ENCODE data around the gene ZNF800. TPM values are rescaled to one million over a fixed set of nuclear protein-coding genes. Genes with fewer than 3 reads are reported as not detected.
"Not testable (repeated sequence)": the region's sequence is repeated elsewhere in the genome, so short reads cannot be mapped to it uniquely, and the experiment has no call there.

ZNF800 gene
- total RNA-seq, result 10 to 100 TPM; 29.5 to 51.1 (median 31.0) TPM

- intact Hi-C loops (cut with DNase I; ENCODE audit: low total_unique reads), result loop anchor here (1.0 kb wide), 1 partner anchor 15 kb away; no protein-coding TSS in a partner anchor
- TF ChIP-seq POLR2A (IDR thresholded peaks at IDR 0.05) (peak; percentile 71), CTCF (IDR thresholded peaks at IDR 0.05) (peak in 1 of 3 donors; percentile 16), POLR2AphosphoS5 (IDR thresholded peaks at IDR 0.05) (peak; percentile 76 to 90 (median 85))
These were observed at the start of gene ZNF800 for GRCh38 chr7:127392566-127393367. TSS of gene ZNF800 (minus strand) at chr7:127392708. CDS start at chr7:127391557, 1,151 bp downstream.

GRCh38 chr7:127440206-127440605, 47.7 kb upstream of the ZNF800 start:
- no peaks in the 10 kb centered on the region for H3K4me1 ChIP-seq
- H3K36me3 ChIP-seq, result no peaks in the 10 kb centered on the region
- no peak for DNase-seq (ENCODE audit: low spot score in 2 of 2)
- H3K27ac ChIP-seq, result no peak overlapping the region
- peaks cover 0 to 4% of the 10 kb centered on the region in 2 donors for H3K9me3 ChIP-seq
- intact Hi-C loops (cut with DNase I; ENCODE audit: low total_unique reads), result loop anchor here (5.0 kb wide), 1 partner anchor 353 kb away; no protein-coding TSS in a partner anchor
- H3K4me3 ChIP-seq, result no peak overlapping the region
- H3K27me3 ChIP-seq, result no peaks in the 10 kb centered on the region
- no peak for TF ChIP-seq POLR2A (IDR thresholded peaks at IDR 0.05)
- no peak for TF ChIP-seq POLR2AphosphoS5 (IDR thresholded peaks at IDR 0.05)
- no peak for TF ChIP-seq CTCF (IDR thresholded peaks at IDR 0.05)

More at GRCh38 chr7:127392566-127393367, at the start of gene ZNF800:
- no peaks in the 10 kb centered on the region for H3K9me3 ChIP-seq
- H3K4me3 ChIP-seq, result peak within 1 kb of the TSS; percentile 93 to 98 (median 95)
- H3K36me3 ChIP-seq, result no peaks in the 10 kb centered on the region
- H3K27me3 ChIP-seq, result no peaks in the 10 kb centered on the region
- peak within 1 kb of the TSS; percentile 94 to 96 for H3K27ac ChIP-seq
- peaks cover 0 to 4% of the 10 kb centered on the region in 2 donors for H3K4me1 ChIP-seq
- peak; percentile 87 to 88 for DNase-seq (ENCODE audit: low spot score in 2 of 2)

GRCh38 chr7:127438836-127439235, 46.3 kb upstream of the ZNF800 start:
- intact Hi-C loops (cut with DNase I; ENCODE audit: low total_unique reads), result no loop called here

GRCh38 chr7:127437837-127438236, 45.3 kb upstream of the ZNF800 start:
- Histone ChIP-seq H3K36me3 (no peaks in the 10 kb centered on the region), H3K27ac (no peak overlapping the region), H3K4me3 (no peak overlapping the region), H3K9me3 (no peaks in the 10 kb centered on the region), H3K4me1 (no peaks in the 10 kb centered on the region), H3K27me3 (no peaks in the 10 kb centered on the region)
- TF ChIP-seq POLR2A (IDR thresholded peaks at IDR 0.05) (no peak), CTCF (IDR thresholded peaks at IDR 0.05) (no peak), POLR2AphosphoS5 (IDR thresholded peaks at IDR 0.05) (no peak)
- DNase-seq (ENCODE audit: low spot score in 2 of 2), result no peak
- intact Hi-C loops (cut with DNase I; ENCODE audit: low total_unique reads), result no loop called here

More at GRCh38 chr7:127438836-127439235, 46.3 kb upstream of the ZNF800 start:
- no peak for DNase-seq (ENCODE audit: low spot score in 2 of 2)
- Histone ChIP-seq H3K27me3 (no peaks in the 10 kb centered on the region), H3K4me3 (no peak overlapping the region), H3K36me3 (no peaks in the 10 kb centered on the region), H3K4me1 (no peaks in the 10 kb centered on the region), H3K27ac (no peak overlapping the region), H3K9me3 (no peaks in the 10 kb centered on the region)
- TF ChIP-seq POLR2AphosphoS5 (IDR thresholded peaks at IDR 0.05) (no peak), CTCF (IDR thresholded peaks at IDR 0.05) (no peak), POLR2A (IDR thresholded peaks at IDR 0.05) (no peak)

GRCh38 chr7:127437241-127437640, 44.7 kb upstream of the ZNF800 start:
- DNase-seq (ENCODE audit: low spot score in 2 of 2), result no peak
- H3K36me3 ChIP-seq, result no peaks in the 10 kb centered on the region
- H3K27me3 ChIP-seq, result no peaks in the 10 kb centered on the region
- no peak overlapping the region for H3K4me3 ChIP-seq
- H3K4me1 ChIP-seq, result no peaks in the 10 kb centered on the region
- no peaks in the 10 kb centered on the region for H3K9me3 ChIP-seq
- TF ChIP-seq POLR2A (IDR thresholded peaks at IDR 0.05) (no peak), POLR2AphosphoS5 (IDR thresholded peaks at IDR 0.05) (no peak), CTCF (IDR thresholded peaks at IDR 0.05) (no peak)
- intact Hi-C loops (cut with DNase I; ENCODE audit: low total_unique reads), result no loop called here
- no peak overlapping the region for H3K27ac ChIP-seq

- H3K36me3 ChIP-seq; H3K4me1 ChIP-seq; H3K27ac ChIP-seq; DNase-seq (ENCODE audit: low spot score in 2 of 2); H3K4me3 ChIP-seq; H3K9me3 ChIP-seq; intact Hi-C loops (cut with DNase I; ENCODE audit: low total_unique reads); H3K27me3 ChIP-seq: not testable (repeated sequence)
These were observed 36.8 kb upstream of the ZNF800 start for GRCh38 chr7:127429281-127429680.

Measured in breast epithelium (tissue), 4 donors.